IMR-90 (cell line): ENCODE measurements around the gene XAF1. TPM values are rescaled to one million over a fixed set of nuclear protein-coding genes. Genes with fewer than 3 reads are reported as not detected.

Experiments used
- ATAC-seq: fragments of 200-7000 bp; cut with Tn5 transposase; 2 replicates; pipeline ENCODE4 v1.9.1; 2020; ENCODE audit warnings: low read depth, mild to moderate bottlenecking, moderate library complexity
- BruUV-seq: library from RNA; stranded (reverse); fragments of 400-500 nt; replicated peaks from 2 replicates; lab custom pipeline; 2021; lab: Mats Ljungman, UMichigan
- CTCF ChIA-PET: fragments of 300-600 bp; formaldehyde crosslinking; extraction: SDS; loops from one replicate; lab custom pipeline; 2021; ENCODE audit warnings: antibody characterized with exemption; lab: Yijun Ruan, JAX
- POLR2A ChIA-PET: fragments of 300-600 bp; sonication (Branson Sonifier 250); formaldehyde crosslinking; loops from one replicate; lab custom pipeline; 2022; ENCODE audit warnings: antibody characterized with exemption; ENCODE audit not compliant: unreplicated experiment; lab: Charles Lee
- DNase-seq: peaks from one replicate; pipeline ENCODE4 v3.0.0; 2013
- H2AFZ ChIP-seq: replicated peaks from 2 replicates; pipeline ENCODE3; 2013; ENCODE audit warnings: low read length, mild to moderate bottlenecking; ENCODE audit not compliant: poor library complexity
- H2AK5ac ChIP-seq: 2 replicates; pipeline ENCODE4 v1.6.1; 2013; ENCODE audit warnings: low read depth, low read length, inconsistent platforms
- H2AK9ac ChIP-seq: replicated peaks from 2 replicates; pipeline ENCODE3; 2013; ENCODE audit warnings: mild to moderate bottlenecking, low read depth, low read length, moderate library complexity; ENCODE audit not compliant: poor library complexity
- H2BK120ac ChIP-seq: 2 replicates; pipeline ENCODE4 v1.6.1; 2013; ENCODE audit warnings: low read depth, low read length, inconsistent platforms
- H2BK15ac ChIP-seq: 3 replicates; pipeline ENCODE4 v1.6.1; 2013; ENCODE audit warnings: low read depth, low read length, inconsistent platforms
- H2BK20ac ChIP-seq: 2 replicates; pipeline ENCODE4 v1.6.1; 2013; ENCODE audit warnings: low read depth, mild to moderate bottlenecking, inconsistent platforms, low read length, moderate library complexity
- H2BK5ac ChIP-seq: 2 replicates; pipeline ENCODE4 v1.6.1; 2013; ENCODE audit warnings: mild to moderate bottlenecking, low read depth, low read length, inconsistent platforms; ENCODE audit not compliant: poor library complexity, severe bottlenecking
- H3K14ac ChIP-seq: replicated peaks from 2 replicates; pipeline ENCODE4 v1.6.1; 2013; ENCODE audit warnings: low read depth, low read length, inconsistent platforms
- H3K18ac ChIP-seq: 2 replicates; pipeline ENCODE4 v1.6.1; 2013; ENCODE audit warnings: low read depth, low read length, control low read depth
- H3K23ac ChIP-seq: 2 replicates; pipeline ENCODE4 v1.6.1; 2013; ENCODE audit warnings: low read depth, low read length, inconsistent platforms
- H3K27ac ChIP-seq: 2 replicates; pipeline ENCODE4 v1.5.1; 2013; ENCODE audit warnings: mild to moderate bottlenecking, control low read depth, low read length; ENCODE audit not compliant: insufficient read depth
- H3K27me3 ChIP-seq: 2 replicates; pipeline ENCODE4 v1.6.1; 2013; ENCODE audit warnings: low read length; ENCODE audit not compliant: control insufficient read depth, insufficient read depth
- H3K36me3 ChIP-seq: 2 replicates; pipeline ENCODE4 v1.6.1; 2013; ENCODE audit warnings: low read length, mixed read lengths; ENCODE audit not compliant: control insufficient read depth, insufficient read depth
- H3K4ac ChIP-seq: 2 replicates; pipeline ENCODE4 v1.6.1; 2013; ENCODE audit warnings: low read depth, low read length, inconsistent platforms
- H3K4me1 ChIP-seq: 2 replicates; pipeline ENCODE4 v1.6.1; 2013; ENCODE audit warnings: low read length, mixed read lengths; ENCODE audit not compliant: control insufficient read depth, insufficient read depth
- H3K4me2 ChIP-seq: 2 replicates; pipeline ENCODE4 v1.6.1; 2013; ENCODE audit warnings: low read depth, mild to moderate bottlenecking, control low read depth, low read length, moderate library complexity
- H3K4me3 ChIP-seq: 2 replicates; pipeline ENCODE4 v1.5.1; 2013; ENCODE audit warnings: low read depth, mild to moderate bottlenecking, control low read depth, low read length, moderate library complexity; ENCODE audit not compliant: insufficient read depth
- H3K56ac ChIP-seq: 2 replicates; pipeline ENCODE4 v1.6.1; 2013; ENCODE audit warnings: low read length, inconsistent platforms; ENCODE audit not compliant: insufficient read depth; ENCODE audit errors: extremely low read depth
- H3K79me1 ChIP-seq, 2 experiments: 2 replicates each; pipeline ENCODE4 v1.6.1; 2013; ENCODE audit warnings: low read length in 2 of 2, inconsistent platforms in 1 of 2, low read depth in 1 of 2
- H3K9ac ChIP-seq: 2 replicates; pipeline ENCODE4 v1.6.1; 2013; ENCODE audit warnings: low read depth, low read length, control low read depth
- H3K9me1 ChIP-seq: 2 replicates; pipeline ENCODE4 v1.6.1; 2013; ENCODE audit warnings: low read length, inconsistent platforms; ENCODE audit not compliant: insufficient read depth
- H3K9me3 ChIP-seq: 2 replicates; pipeline ENCODE4 v1.6.1; 2013; ENCODE audit warnings: low read length; ENCODE audit not compliant: control insufficient read depth, insufficient read depth
- H4K20me1 ChIP-seq: 2 replicates; pipeline ENCODE4 v1.6.1; 2013; ENCODE audit warnings: low read length, inconsistent platforms; ENCODE audit not compliant: insufficient read depth
- H4K5ac ChIP-seq: 2 replicates; pipeline ENCODE4 v1.6.1; 2013; ENCODE audit warnings: mild to moderate bottlenecking, low read depth, low read length, control low read depth
- H4K8ac ChIP-seq, 2 experiments: 2 replicates each; pipeline ENCODE4 v1.6.1; 2013; ENCODE audit warnings: low read depth in 2 of 2, low read length in 2 of 2, control low read depth in 1 of 2, inconsistent platforms in 1 of 2
- H4K91ac ChIP-seq: 2 replicates; pipeline ENCODE4 v1.6.1; 2013; ENCODE audit warnings: low read depth, low read length, inconsistent platforms; ENCODE audit not compliant: insufficient read depth
- BHLHE40 ChIP-seq: fragments of 150-350 bp; IDR thresholded peaks from 2 replicates; pipeline ENCODE4 v1.6.1; 2016; ENCODE audit warnings: mild to moderate bottlenecking, low read depth, low read length
- CHD1 ChIP-seq: IDR thresholded peaks from 2 replicates; pipeline ENCODE4 v1.6.1; 2012; ENCODE audit warnings: low read depth, low read length, improper control_type of control experiment
- CTCF ChIP-seq: conservative IDR thresholded peaks from 2 replicates; pipeline ENCODE4 v1.5.1; 2012; ENCODE audit warnings: mild to moderate bottlenecking, low read depth, low read length, improper control_type of control experiment
- ELK1 ChIP-seq: fragments of 150-350 bp; IDR thresholded peaks from 2 replicates; pipeline ENCODE4 v1.6.1; 2016; ENCODE audit warnings: low read depth, mild to moderate bottlenecking, low read length, moderate library complexity, borderline replicate concordance
- FOS ChIP-seq: fragments of 150-350 bp; IDR thresholded peaks from 2 replicates; pipeline ENCODE4 v1.6.1; 2016; ENCODE audit warnings: low read depth, low read length
- MAFK ChIP-seq: IDR thresholded peaks from 2 replicates; pipeline ENCODE4 v1.6.1; 2012; ENCODE audit warnings: low read depth, low read length, improper control_type of control experiment
- MAZ ChIP-seq: IDR thresholded peaks from 2 replicates; pipeline ENCODE4 v1.6.1; 2012; ENCODE audit warnings: low read depth, mild to moderate bottlenecking, low read length, improper control_type of control experiment, moderate library complexity, borderline replicate concordance
- MXI1 ChIP-seq: IDR thresholded peaks from 2 replicates; pipeline ENCODE4 v1.6.1; 2012; ENCODE audit warnings: low read depth, mild to moderate bottlenecking, low read length, moderate library complexity, borderline replicate concordance
- NFE2L2 ChIP-seq: fragments of 150-350 bp; IDR thresholded peaks from 2 replicates; pipeline ENCODE4 v1.6.1; 2016; ENCODE audit warnings: low read depth, mild to moderate bottlenecking, low read length
- RFX5 ChIP-seq: IDR thresholded peaks from 2 replicates; pipeline ENCODE4 v1.8.0; 2012; ENCODE audit warnings: low read depth, mild to moderate bottlenecking, low read length, moderate library complexity
- SMC3 ChIP-seq: fragments of 150-350 bp; IDR thresholded peaks from 2 replicates; pipeline ENCODE4 v1.6.1; 2016; ENCODE audit warnings: low read depth, mild to moderate bottlenecking, antibody characterized with exemption, low read length, moderate library complexity
- USF2 ChIP-seq: fragments of 150-350 bp; IDR thresholded peaks from 2 replicates; pipeline ENCODE4 v1.6.1; 2017; ENCODE audit warnings: mild to moderate bottlenecking, antibody characterized with exemption, low read length, low read depth
- WGBS, 2 experiments: methylation state at CpG; one replicate each; pipeline versions ENCODE4 v1.1.5 to v1.1.7; 2013; ENCODE audit warnings: missing lambda C conversion rate in 2 of 2; ENCODE audit not compliant: insufficient read length in 1 of 2; ENCODE audit errors: extremely low coverage in 2 of 2; 5-methylcytosine and 5-hydroxymethylcytosine counted together
- dilution Hi-C: fragments of 300-500 bp; cut with HindIII; formaldehyde crosslinking; loops from one replicate; pipeline ENCODE4 v1.14.3; 2018; ENCODE audit warnings: low sequenced_read_pairs; ENCODE audit not compliant: unreplicated experiment
- in situ Hi-C: fragments of 300-500 bp; cut with MboI; formaldehyde crosslinking; loops from 3 replicates; pipeline ENCODE4 v1.14.3; 2019; ENCODE audit warnings: low sequenced_read_pairs, inconsistent platforms, mixed read lengths
- intact Hi-C: fragments of 100-400 bp; cut with micrococcal nuclease; formaldehyde crosslinking; loops from 2 replicates; pipeline ENCODE4 v1.10.0; 2022
- polyA plus RNA-seq, 3 experiments: library from polyadenylated mRNA; depleted of rRNA; stranded (reverse); fragments of >200 nt; gene quantifications; 2 replicates each; pipeline ENCODE4 v1.2.3, GENCODE V29; 2012; ENCODE audit warnings: low replicate concordance in 1 of 3
- total RNA-seq: library from RNA; depleted of rRNA; stranded (reverse); fragments of >200 nt; gene quantifications from 2 replicates; pipeline ENCODE4 v1.2.3, GENCODE V29; 2012

Gene XAF1
- total and polyA plus RNA-seq, 2 of the 4 experiments (the other 2 are of a cell fraction), result 1.3 to 3.9 TPM

GRCh38 chr17:6752068-6752909 lies 3.6 kb upstream of the XAF1 start:
- H2AK9ac ChIP-seq, result peak overlapping the region; percentile 10
- H4K5ac ChIP-seq, result peak overlapping the region; percentile 87
- H3K27ac ChIP-seq, result peak overlapping the region; percentile 73
- H3K79me1 ChIP-seq, result no peaks in the 10 kb centered on the region
- H3K9me1 ChIP-seq, result peaks cover 12% of the 10 kb centered on the region
- intact Hi-C loops (loop anchor here (2.0 to 10.0 kb wide), 2 partner anchors 87 to 263 kb away; a partner anchor contains a TSS), dilution Hi-C loops (no loop called here), in situ Hi-C loops (no loop called here)
- peak overlapping the region; percentile 86 for H3K18ac ChIP-seq
- no peaks in the 10 kb centered on the region for H4K20me1 ChIP-seq
- H3K4me1 ChIP-seq, result peaks cover 15% of the 10 kb centered on the region
- H4K91ac ChIP-seq, result peak overlapping the region; percentile 96
- H2AK5ac ChIP-seq, result peak overlapping the region; percentile 52
- ChIA-PET POLR2A (interaction anchor here (0.7 kb wide), 1 partner anchor 10 kb away, joined by 3 read pairs; no protein-coding TSS in a partner anchor), CTCF (interaction anchor here (0.6 to 1.2 kb wide), 3 partner anchors 15 to 92 kb away, joined by 3 to 5 read pairs (median 3); no protein-coding TSS in a partner anchor)
- H3K4me2 ChIP-seq, result peak overlapping the region; percentile 23
- H2BK20ac ChIP-seq, result peak overlapping the region; percentile 99
- H3K27me3 ChIP-seq, result no peaks in the 10 kb centered on the region
- peak overlapping the region; percentile 78 to 94 for H4K8ac ChIP-seq
- no peaks in the 10 kb centered on the region for H3K9me3 ChIP-seq
- peak overlapping the region; percentile 93 for H3K56ac ChIP-seq
- H2BK15ac ChIP-seq, result peak overlapping the region; percentile 82
- no CpG with 5 or more reads among the region's 7 CpGs for WGBS, 2 experiments
- peak overlapping the region; percentile 98 for H2BK120ac ChIP-seq
- DNase-seq (peak; percentile 99), ATAC-seq (peak; percentile 89)
- peak overlapping the region; percentile 38 for H2AFZ ChIP-seq
- H3K14ac ChIP-seq, result peak overlapping the region; percentile 95
- H2BK5ac ChIP-seq, result peak overlapping the region; percentile 83
- peak overlapping the region; percentile 95 for H3K4ac ChIP-seq
- H3K9ac ChIP-seq, result peak overlapping the region; percentile 5; the same call in 1 of the 2 replicates
- no peaks in the 10 kb centered on the region for H3K36me3 ChIP-seq
- H3K23ac ChIP-seq, result peak overlapping the region; percentile 99
- BruUV-seq, result no TSS peak
- no peak overlapping the region for H3K4me3 ChIP-seq
- no peak for TF ChIP-seq ELK1
- TF ChIP-seq SMC3, result no peak
- no peak for TF ChIP-seq CHD1
- TF ChIP-seq CTCF, result no peak
- TF ChIP-seq NFE2L2, result no peak
- peak; percentile 43; the same call in 1 of the 2 replicates for TF ChIP-seq MAZ
- TF ChIP-seq RFX5, result no peak
- TF ChIP-seq FOS, result peak; percentile 51; the same call in 1 of the 2 replicates
- TF ChIP-seq USF2, result peak; percentile 24; the same call in 1 of the 2 replicates
- TF ChIP-seq BHLHE40, result peak; percentile 45; the same call in 1 of the 2 replicates
- no peak; the same call in 1 of the 2 replicates for TF ChIP-seq MXI1
- TF ChIP-seq MAFK, result peak; percentile 1; the same call in 1 of the 2 replicates
